Pulmonary artery endothelial cell (primary cell): ENCODE results near the gene IGSF21. TPM values are rescaled to one million over a fixed set of nuclear protein-coding genes. Genes with fewer than 3 reads are reported as not detected.
"Not testable (repeated sequence)": the region's sequence is repeated elsewhere in the genome, so short reads cannot be mapped to it uniquely, and the experiment has no call there.

ENCODE experiments used
- DNase-seq: peaks from one replicate; pipeline ENCODE4 v3.0.0-alpha.2; 2011; ENCODE audit warnings: low read depth, low spot score
- total RNA-seq: library from RNA; depleted of rRNA; stranded (reverse); fragments of >200 nt; gene quantifications from 2 replicates; pipeline ENCODE4 v1.2.3, GENCODE V29; 2014

Gene IGSF21
- total RNA-seq, 1 donor from 2014 or later = not detected

GRCh38 chr1:18397641-18398040 is 290.0 kb downstream of the IGSF21 start:
- no peak for DNase-seq

GRCh38 chr1:18398791-18399530 is 291.4 kb downstream of the IGSF21 start:
- DNase-seq = no peak

GRCh38 chr1:18400347-18401102 is 292.9 kb downstream of the IGSF21 start:
- DNase-seq = no peak

GRCh38 chr1:18401921-18402320 is 294.3 kb downstream of the IGSF21 start:
- no peak for DNase-seq

GRCh38 chr1:18404460-18404859 is 296.9 kb downstream of the IGSF21 start:
- no peak for DNase-seq

GRCh38 chr1:18407166-18408045 is 299.8 kb downstream of the IGSF21 start:
- no peak for DNase-seq

GRCh38 chr1:18408656-18409370 is 301.2 kb downstream of the IGSF21 start:
- DNase-seq = no peak

- DNase-seq = no peak
These were observed 302.1 kb downstream of the IGSF21 start for GRCh38 chr1:18409609-18410237.

- no peak for DNase-seq
These were observed 302.8 kb downstream of the IGSF21 start for GRCh38 chr1:18410407-18410806.

- DNase-seq = no peak
These were observed 303.7 kb downstream of the IGSF21 start for GRCh38 chr1:18411321-18411720.

GRCh38 chr1:18411820-18412641 is 304.4 kb downstream of the IGSF21 start:
- no peak for DNase-seq

- no peak for DNase-seq
These were observed 305.3 kb downstream of the IGSF21 start for GRCh38 chr1:18412882-18413353.

- DNase-seq = no peak
These were observed 306.1 kb downstream of the IGSF21 start for GRCh38 chr1:18413541-18414305.

GRCh38 chr1:18414321-18414720 is 306.7 kb downstream of the IGSF21 start:
- DNase-seq = no peak

GRCh38 chr1:18414872-18415447 is 307.4 kb downstream of the IGSF21 start:
- DNase-seq = no peak

GRCh38 chr1:18415448-18416027 is 307.9 kb downstream of the IGSF21 start:
- DNase-seq = no peak

- DNase-seq = not testable (repeated sequence)
These were observed 308.5 kb downstream of the IGSF21 start for GRCh38 chr1:18416126-18416525.
